HuH-7.5 (cell line): ENCODE data around the gene RBP5.
"Not testable (repeated sequence)": the region's sequence is repeated elsewhere in the genome, so short reads cannot be mapped to it uniquely, and the experiment has no call there.

Experiments used
- DNase-seq: peaks from one replicate; pipeline ENCODE4 v3.0.0; 2011; ENCODE audit warnings: low spot score

Gene RBP5

GRCh38 chr12:7122811-7123769, 5.6 kb downstream of the RBP5 start:
- no peak for DNase-seq

- DNase-seq = no peak
These were observed 7.4 kb downstream of the RBP5 start for GRCh38 chr12:7121324-7121723.

- DNase-seq = no peak
These were observed 8.5 kb downstream of the RBP5 start for GRCh38 chr12:7120166-7120565.

GRCh38 chr12:7118881-7119280, 9.8 kb downstream of the RBP5 start:
- no peak for DNase-seq

GRCh38 chr12:7117670-7118069, 11.0 kb downstream of the RBP5 start:
- no peak for DNase-seq

- no peak for DNase-seq
These were observed 11.8 kb downstream of the RBP5 start for GRCh38 chr12:7116916-7117315.

GRCh38 chr12:7116196-7116595, 12.5 kb downstream of the RBP5 start:
- DNase-seq = no peak

- no peak for DNase-seq
These were observed 13.8 kb downstream of the RBP5 start for GRCh38 chr12:7114851-7115250.

- DNase-seq = no peak
These were observed 14.7 kb downstream of the RBP5 start for GRCh38 chr12:7114008-7114407.

- DNase-seq = no peak
These were observed 15.3 kb downstream of the RBP5 start for GRCh38 chr12:7113389-7113871.

GRCh38 chr12:7112041-7112440, 16.6 kb downstream of the RBP5 start:
- DNase-seq = no peak

GRCh38 chr12:7110661-7111060, 18.0 kb downstream of the RBP5 start:
- DNase-seq = no peak

- no peak for DNase-seq
These were observed 19.1 kb downstream of the RBP5 start for GRCh38 chr12:7109572-7109920.

GRCh38 chr12:7108796-7109571, 19.7 kb downstream of the RBP5 start, which contains the start of gene C1RL:
C1RL (minus strand) TSS chr12:7109214; CDS start chr12:7109180, 34 bp downstream.
- DNase-seq = no peak

- peak; percentile 56 for DNase-seq
These were observed 20.5 kb downstream of the RBP5 start for GRCh38 chr12:7108003-7108795.

GRCh38 chr12:7107636-7108002, 21.1 kb downstream of the RBP5 start:
- no peak for DNase-seq

- DNase-seq = not testable (repeated sequence)
These were observed 21.5 kb downstream of the RBP5 start for GRCh38 chr12:7107181-7107580.

- no peak for DNase-seq
These were observed 22.6 kb downstream of the RBP5 start for GRCh38 chr12:7106082-7106481.

GRCh38 chr12:7103837-7104584, 24.7 kb downstream of the RBP5 start:
- DNase-seq = no peak

- DNase-seq = no peak
These were observed 26.1 kb downstream of the RBP5 start for GRCh38 chr12:7102582-7102981.

- no peak for DNase-seq
These were observed 27.0 kb downstream of the RBP5 start for GRCh38 chr12:7101694-7102131.
